C4-2B (cell line): Measurements from ENCODE around the gene IL2RG.

Experiments
- CTCF ChIP-seq: fragments of 450-650 bp; conservative IDR thresholded peaks from 2 replicates; pipeline ENCODE4 v1.5.1; 2017; ENCODE audit warnings: mild to moderate bottlenecking
- ZFX ChIP-seq: fragments of 450-650 bp; IDR thresholded peaks from 2 replicates; pipeline ENCODE4 v1.6.1; 2017

- no peak for TF ChIP-seq CTCF
- TF ChIP-seq ZFX, result no peak
Measured at GRCh38 chrX:71117358-71117757, 6.0 kb upstream of the IL2RG start.
